ENCODE measurements around the gene ZBED1. TPM values are rescaled to one million over a fixed set of nuclear protein-coding genes. Genes with fewer than 3 reads are reported as not detected.

ZBED1 gene
- total and polyA plus RNA-seq, 4 donors: 13.5 to 36.7 (median 32.0) TPM

DNA sequence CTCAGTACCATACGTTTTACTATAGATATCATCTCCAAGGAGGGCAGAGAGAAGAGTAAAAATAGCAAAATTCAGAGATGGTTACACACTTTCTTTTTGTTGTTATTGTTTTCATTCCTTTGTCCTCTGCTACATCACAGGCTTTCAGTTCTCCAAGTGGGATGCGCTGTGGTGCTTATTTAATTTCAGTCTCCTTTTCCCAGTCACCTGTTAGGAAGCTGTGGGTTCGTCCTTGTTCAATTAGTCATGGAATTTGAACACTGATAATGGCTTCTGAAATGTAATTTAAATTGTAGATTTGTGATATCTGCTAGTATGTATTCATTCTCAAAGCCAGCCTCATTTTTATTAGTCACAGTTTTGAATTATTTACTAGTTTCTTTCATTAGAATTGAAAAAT lies 38.8 kb upstream of the ZBED1 start:
- peaks cover 0 to 2% (median 0%) of the 10 kb centered on the region in 3 donors for H3K27me3 ChIP-seq (ENCODE audit: control insufficient read depth in 3 of 3, insufficient read depth in 3 of 3, low read length in 2 of 3)
- WGBS, 2 donors: 57 to 95% methylated on average over 3 of the region's 3 CpGs
- H3K9me3 ChIP-seq (ENCODE audit: control insufficient read depth in 4 of 4, insufficient read depth in 3 of 4, low read length in 3 of 4): peaks cover 0 to under 1% (median 0%) of the 10 kb centered on the region in 4 donors

DNA sequence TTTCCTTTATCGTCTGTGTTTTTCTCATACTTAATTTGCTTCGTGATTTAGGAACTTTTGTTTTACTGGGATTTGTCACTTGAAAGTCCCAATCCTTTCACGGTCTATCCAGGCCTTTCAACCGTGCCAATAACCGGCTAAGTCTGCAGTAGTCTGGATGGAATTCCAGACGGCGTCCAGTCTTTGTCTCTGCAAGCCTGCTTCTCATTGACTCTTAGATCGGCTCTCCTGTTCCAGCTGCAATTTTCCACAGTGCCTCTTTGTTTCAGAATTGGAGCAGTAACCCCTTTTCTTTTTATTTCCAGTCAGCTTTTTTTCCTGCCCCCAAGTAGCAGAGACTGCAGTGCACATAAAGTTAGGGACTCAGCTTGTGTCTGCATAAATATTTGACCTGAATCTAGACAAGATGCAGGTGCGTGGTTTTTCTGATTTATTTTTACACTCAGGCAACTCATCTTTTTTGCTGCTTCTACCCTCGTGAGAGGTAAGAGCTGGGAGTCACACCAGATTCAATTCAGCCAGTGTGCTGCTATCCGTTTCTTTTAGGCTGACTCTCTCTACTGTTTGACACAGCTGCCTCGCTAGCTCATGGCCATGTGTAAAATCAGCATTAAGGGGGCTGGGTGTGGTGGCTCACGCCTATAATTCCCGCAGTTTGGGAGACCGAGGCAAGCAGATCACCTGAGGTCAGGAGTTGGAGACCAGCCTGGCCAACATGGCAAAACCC lies 37.4 kb upstream of the ZBED1 start:
- H3K27ac ChIP-seq (ENCODE audit: low read depth in 1 of 2, low read length in 1 of 2): no peak overlapping the region
- H3K4me1 ChIP-seq (ENCODE audit: control insufficient read depth in 5 of 5, insufficient read depth in 5 of 5, low read length in 5 of 5): peaks cover 0 to 1% (median 0%) of the 10 kb centered on the region in 5 donors
- ATAC-seq (ENCODE audit: insufficient read depth, low FRiP score) (no peak), DNase-seq (peak in 1 of 3 donors; percentile 19)
- no peak overlapping the region for H3K4me3 ChIP-seq
- TF ChIP-seq, protein P1, sequence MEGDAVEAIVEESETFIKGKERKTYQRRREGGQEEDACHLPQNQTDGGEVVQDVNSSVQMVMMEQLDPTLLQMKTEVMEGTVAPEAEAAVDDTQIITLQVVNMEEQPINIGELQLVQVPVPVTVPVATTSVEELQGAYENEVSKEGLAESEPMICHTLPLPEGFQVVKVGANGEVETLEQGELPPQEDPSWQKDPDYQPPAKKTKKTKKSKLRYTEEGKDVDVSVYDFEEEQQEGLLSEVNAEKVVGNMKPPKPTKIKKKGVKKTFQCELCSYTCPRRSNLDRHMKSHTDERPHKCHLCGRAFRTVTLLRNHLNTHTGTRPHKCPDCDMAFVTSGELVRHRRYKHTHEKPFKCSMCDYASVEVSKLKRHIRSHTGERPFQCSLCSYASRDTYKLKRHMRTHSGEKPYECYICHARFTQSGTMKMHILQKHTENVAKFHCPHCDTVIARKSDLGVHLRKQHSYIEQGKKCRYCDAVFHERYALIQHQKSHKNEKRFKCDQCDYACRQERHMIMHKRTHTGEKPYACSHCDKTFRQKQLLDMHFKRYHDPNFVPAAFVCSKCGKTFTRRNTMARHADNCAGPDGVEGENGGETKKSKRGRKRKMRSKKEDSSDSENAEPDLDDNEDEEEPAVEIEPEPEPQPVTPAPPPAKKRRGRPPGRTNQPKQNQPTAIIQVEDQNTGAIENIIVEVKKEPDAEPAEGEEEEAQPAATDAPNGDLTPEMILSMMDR (IDR thresholded peaks at IDR 0.05; ENCODE audit: control extremely low read depth, extremely low read depth): no peak
- no peak overlapping the region for H3K9ac ChIP-seq (ENCODE audit: insufficient read depth in 1 of 2, low read length in 2 of 2)
- WGBS, 2 donors: 75 to 85% methylated on average over 15 of the region's 15 CpGs
- H3K36me3 ChIP-seq (ENCODE audit: control insufficient read depth in 4 of 4, insufficient read depth in 4 of 4, low read length in 4 of 4): no peaks in the 10 kb centered on the region
- H3K27me3 ChIP-seq (ENCODE audit: control insufficient read depth in 3 of 3, insufficient read depth in 3 of 3, low read length in 2 of 3): peaks cover 0 to 2% (median 0%) of the 10 kb centered on the region in 3 donors
- H3K9me3 ChIP-seq (ENCODE audit: control insufficient read depth in 4 of 4, insufficient read depth in 3 of 4, low read length in 3 of 4): no peaks in the 10 kb centered on the region

More for the DNA sequence above, 38.8 kb upstream of the ZBED1 start:
- Histone ChIP-seq H3K4me3 (no peak overlapping the region), H3K27ac (ENCODE audit: low read depth in 1 of 2, low read length in 1 of 2) (no peak overlapping the region), H3K4me1 (ENCODE audit: control insufficient read depth in 5 of 5, insufficient read depth in 5 of 5, low read length in 5 of 5) (peaks cover 0 to 2% (median 0%) of the 10 kb centered on the region in 5 donors), H3K36me3 (ENCODE audit: control insufficient read depth in 4 of 4, insufficient read depth in 4 of 4, low read length in 4 of 4) (no peaks in the 10 kb centered on the region), H3K9ac (ENCODE audit: insufficient read depth in 1 of 2, low read length in 2 of 2) (no peak overlapping the region)
- DNase-seq (no peak), ATAC-seq (ENCODE audit: insufficient read depth, low FRiP score) (no peak)
- TF ChIP-seq, protein P1 (IDR thresholded peaks at IDR 0.05; ENCODE audit: control extremely low read depth, extremely low read depth): no peak

DNA sequence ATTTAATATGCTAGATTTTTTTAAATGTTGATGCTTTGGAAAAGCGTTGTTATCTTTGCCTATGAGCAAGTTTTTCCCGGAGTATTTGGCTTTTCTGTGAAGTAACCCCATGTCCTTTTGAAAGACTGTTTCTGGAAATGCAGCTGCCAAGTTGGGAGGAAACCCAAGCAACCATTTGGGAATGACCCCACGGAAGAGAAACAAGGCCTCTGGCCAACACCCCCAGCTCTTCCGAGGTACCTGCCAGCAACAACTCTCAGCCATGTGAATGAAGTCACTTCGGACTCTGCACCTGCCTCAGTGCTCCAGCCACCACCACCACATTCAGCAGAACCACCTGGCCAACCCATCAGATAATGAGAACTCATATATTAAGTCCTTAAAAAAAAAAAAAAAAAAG lies 36.2 kb upstream of the ZBED1 start:
- no peak overlapping the region for H3K4me3 ChIP-seq
- H3K9me3 ChIP-seq (ENCODE audit: control insufficient read depth in 4 of 4, insufficient read depth in 3 of 4, low read length in 3 of 4): no peaks in the 10 kb centered on the region
- no peak overlapping the region for H3K9ac ChIP-seq (ENCODE audit: insufficient read depth in 1 of 2, low read length in 2 of 2)
- H3K27me3 ChIP-seq (ENCODE audit: control insufficient read depth in 3 of 3, insufficient read depth in 3 of 3, low read length in 2 of 3): peaks cover 0 to 2% (median 2%) of the 10 kb centered on the region in 3 donors
- DNase-seq (no peak), ATAC-seq (ENCODE audit: insufficient read depth, low FRiP score) (no peak)
- 86 to 90% methylated on average over 5 of the region's 5 CpGs for WGBS, 2 donors
- peaks cover 0 to 1% (median 0%) of the 10 kb centered on the region in 5 donors for H3K4me1 ChIP-seq (ENCODE audit: control insufficient read depth in 5 of 5, insufficient read depth in 5 of 5, low read length in 5 of 5)
- TF ChIP-seq, protein P1 (IDR thresholded peaks at IDR 0.05; ENCODE audit: control extremely low read depth, extremely low read depth): no peak
- no peak overlapping the region for H3K27ac ChIP-seq (ENCODE audit: low read depth in 1 of 2, low read length in 1 of 2)
- no peaks in the 10 kb centered on the region for H3K36me3 ChIP-seq (ENCODE audit: control insufficient read depth in 4 of 4, insufficient read depth in 4 of 4, low read length in 4 of 4)

All from lung (tissue), 12 donors.